HepG2 (cell line): ENCODE results near the gene SLA2. TPM values are rescaled to one million over a fixed set of nuclear protein-coding genes. Genes with fewer than 3 reads are reported as not detected.

ENCODE experiments used
- AKAP8 ChIP-seq: sonication (generic); formaldehyde crosslinking; IDR thresholded peaks from 2 replicates; pipeline ENCODE4 v1.5.1; 2020; ENCODE audit warnings: mild to moderate bottlenecking, missing genetic modification reagents
- ATF3 ChIP-seq: sonication (generic); formaldehyde crosslinking; IDR thresholded peaks from 2 replicates; pipeline ENCODE4 v1.4.0; 2020; ENCODE audit warnings: missing genetic modification reagents
- ATRX ChIP-seq: sonication (generic); formaldehyde crosslinking; IDR thresholded peaks from 2 replicates; pipeline ENCODE4 v1.4.0; 2020; ENCODE audit warnings: missing genetic modification reagents, borderline replicate concordance
- CAMTA2 ChIP-seq: sonication (generic); formaldehyde crosslinking; IDR thresholded peaks from 2 replicates; pipeline ENCODE4 v1.4.0; 2020; ENCODE audit warnings: mild to moderate bottlenecking, missing genetic modification reagents, borderline replicate concordance
- CENPX ChIP-seq: sonication (generic); formaldehyde crosslinking; IDR thresholded peaks from 2 replicates; pipeline ENCODE4 v1.9.0; 2021; ENCODE audit warnings: mild to moderate bottlenecking, missing genetic modification reagents, moderate library complexity
- DMTF1 ChIP-seq: sonication (generic); formaldehyde crosslinking; IDR thresholded peaks from 2 replicates; pipeline ENCODE4 v1.4.0; 2020; ENCODE audit warnings: mild to moderate bottlenecking, missing genetic modification reagents
- HMG20B ChIP-seq: conservative IDR thresholded peaks from 2 replicates; pipeline ENCODE4 v1.6.1; 2016; ENCODE audit warnings: missing genetic modification reagents, missing compliant biosample characterization
- HNRNPLL ChIP-seq: fragments of 200-400 bp; formaldehyde crosslinking; IDR thresholded peaks from 2 replicates; pipeline ENCODE4 v1.6.1; 2017; ENCODE audit warnings: mild to moderate bottlenecking, low read depth, low read length; ENCODE audit not compliant: poor library complexity, severe bottlenecking
- IKZF1 ChIP-seq: fragments of 450-650 bp; IDR thresholded peaks from 2 replicates; pipeline ENCODE4 v1.7.1; 2016
- IKZF5 ChIP-seq: IDR thresholded peaks from 2 replicates; pipeline ENCODE4 v1.6.1; 2018; ENCODE audit warnings: missing genetic modification reagents, mild to moderate bottlenecking, missing compliant biosample characterization
- MAX ChIP-seq: IDR thresholded peaks from 2 replicates; pipeline ENCODE4 v1.6.1; 2012; ENCODE audit warnings: inconsistent platforms
- MBNL3 ChIP-seq: fragments of 250-450 bp; sonication (Bioruptor Pico); conservative IDR thresholded peaks from 2 replicates; pipeline ENCODE4 v1.8.0; 2022; ENCODE audit warnings: mild to moderate bottlenecking, inconsistent platforms
- NCOA5 ChIP-seq: sonication (generic); formaldehyde crosslinking; IDR thresholded peaks from 2 replicates; pipeline ENCODE4 v1.4.0; 2020; ENCODE audit warnings: missing genetic modification reagents
- NONO ChIP-seq, 2 experiments: fragments of 450-650 bp in 1 of 2; sonication (generic) in 1 of 2; formaldehyde crosslinking in 1 of 2; IDR thresholded peaks in 1 of 2; conservative IDR thresholded peaks in 1 of 2; 2 replicates each; pipeline versions ENCODE4 v1.6.1 to v1.8.0; 2017 to 2022; ENCODE audit warnings: mild to moderate bottlenecking in 1 of 2, missing genetic modification reagents in 1 of 2, moderate library complexity in 1 of 2
- SP2 ChIP-seq: sonication (generic); formaldehyde crosslinking; IDR thresholded peaks from 2 replicates; pipeline ENCODE4 v1.5.1; 2020; ENCODE audit warnings: mild to moderate bottlenecking, missing genetic modification reagents
- SPEN ChIP-seq: sonication (generic); formaldehyde crosslinking; IDR thresholded peaks from 2 replicates; pipeline ENCODE4 v1.5.1; 2020; ENCODE audit warnings: low read depth, mild to moderate bottlenecking, missing genetic modification reagents
- SRSF4 ChIP-seq: fragments of 200-400 bp; formaldehyde crosslinking; IDR thresholded peaks from one replicate; pipeline ENCODE4 v1.6.1; 2018; ENCODE audit warnings: mild to moderate bottlenecking, low read depth, low read length, moderate library complexity; ENCODE audit not compliant: poor library complexity, severe bottlenecking
- THAP8 ChIP-seq: sonication (generic); formaldehyde crosslinking; IDR thresholded peaks from 2 replicates; pipeline ENCODE4 v1.5.1; 2020; ENCODE audit warnings: missing genetic modification reagents, mild to moderate bottlenecking, borderline replicate concordance
- THYN1 ChIP-seq: sonication (generic); formaldehyde crosslinking; IDR thresholded peaks from 2 replicates; pipeline ENCODE4 v1.8.1; 2023; ENCODE audit warnings: low read depth, mild to moderate bottlenecking, moderate library complexity, missing genetic modification reagents, borderline replicate concordance
- TOE1 ChIP-seq: sonication (generic); formaldehyde crosslinking; IDR thresholded peaks from 2 replicates; pipeline ENCODE4 v1.4.0; 2020; ENCODE audit warnings: mild to moderate bottlenecking, missing genetic modification reagents
- TRIM22 ChIP-seq: fragments of 450-650 bp; IDR thresholded peaks from 2 replicates; pipeline ENCODE4 v1.6.1; 2017
- ZBTB3 ChIP-seq: sonication (generic); formaldehyde crosslinking; IDR thresholded peaks from 2 replicates; pipeline ENCODE4 v1.4.0; 2020; ENCODE audit warnings: low read depth, mild to moderate bottlenecking, moderate library complexity, missing genetic modification reagents, borderline replicate concordance
- ZEB1 ChIP-seq: IDR thresholded peaks from 2 replicates; pipeline ENCODE4 v1.6.1; 2012; ENCODE audit warnings: mild to moderate bottlenecking, low read depth, inconsistent platforms; ENCODE audit not compliant: insufficient replicate concordance
- ZFP1 ChIP-seq: IDR thresholded peaks from 2 replicates; pipeline ENCODE4 v1.6.1; 2016
- ZNF317 ChIP-seq: sonication (generic); formaldehyde crosslinking; IDR thresholded peaks from 2 replicates; pipeline ENCODE4 v1.5.0; 2020; ENCODE audit warnings: mild to moderate bottlenecking, missing genetic modification reagents
- ZNF510 ChIP-seq: sonication (generic); formaldehyde crosslinking; IDR thresholded peaks from 2 replicates; pipeline ENCODE4 v1.4.0; 2020; ENCODE audit warnings: low read depth, mild to moderate bottlenecking, missing genetic modification reagents
- ZNF629 ChIP-seq: sonication (generic); formaldehyde crosslinking; conservative IDR thresholded peaks from 2 replicates; pipeline ENCODE4 v1.5.0; 2020; ENCODE audit warnings: missing genetic modification reagents
- polyA plus RNA-seq, 8 experiments: library from polyadenylated mRNA; depleted of rRNA in 3 of 8; stranded (reverse) in 7 of 8; unstranded in 1 of 8; fragments of >200 nt; fragmentation: Illumina TruSeq in 4 of 8; extraction: Trizol in 4 of 8; gene quantifications; 2 replicates each; pipeline versions ENCODE4 v1.2.1 to v1.2.3, GENCODE V29; 2011 to 2016; ENCODE audit warnings: low read depth in 4 of 8, missing spikeins in 1 of 8, mixed read lengths in 1 of 8; ENCODE audit not compliant: insufficient read depth in 1 of 8
- total RNA-seq, 5 experiments: library from RNA; depleted of rRNA; stranded (reverse); fragments of >200 nt; fragmentation: Illumina TruSeq; extraction: Trizol; gene quantifications; 2 replicates each; pipeline ENCODE4 v1.2.3, GENCODE V29; 2016; ENCODE audit warnings: low read depth in 1 of 5

SLA2 gene
- total and polyA plus RNA-seq, 2 of the 13 experiments (the other 11 are each of a cell fraction or from before 2014, with no cell fraction given): 1.6 to 3.6 TPM

- no peak for TF ChIP-seq THAP8 (CRISPR knock-in tag)
- no peak for TF ChIP-seq NCOA5
- no peak for TF ChIP-seq ZNF510
- no peak for TF ChIP-seq ZFP1 (CRISPR knock-in tag)
- TF ChIP-seq NONO (IDR thresholded peaks at IDR 0.05): no peak
- no peak for TF ChIP-seq NONO (CRISPR knock-in tag; conservative IDR thresholded peaks at IDR 0.05)
- TF ChIP-seq HMG20B: no peak
- no peak for TF ChIP-seq THYN1
- no peak for TF ChIP-seq IKZF1
- no peak for TF ChIP-seq CENPX
- peak; percentile 11; the same call in 1 of the 2 replicates for TF ChIP-seq IKZF5 (CRISPR knock-in tag)
- no peak for TF ChIP-seq MAX
- TF ChIP-seq MBNL3 (CRISPR knock-in tag): no peak
- TF ChIP-seq ATRX: no peak
- no peak for TF ChIP-seq SRSF4
- no peak for TF ChIP-seq ZNF317
- no peak for TF ChIP-seq TRIM22
- no peak for TF ChIP-seq ZNF629 (CRISPR knock-in tag)
- TF ChIP-seq ZBTB3 (CRISPR knock-in tag): no peak
- no peak for TF ChIP-seq ATF3
- no peak for TF ChIP-seq SP2
- no peak for TF ChIP-seq AKAP8 (CRISPR knock-in tag)
- no peak for TF ChIP-seq TOE1
- no peak for TF ChIP-seq CAMTA2 (CRISPR knock-in tag)
- no peak for TF ChIP-seq HNRNPLL
- no peak for TF ChIP-seq DMTF1 (CRISPR knock-in tag)
- peak; percentile 40; the same call in 1 of the 2 replicates for TF ChIP-seq SPEN (CRISPR knock-in tag)
- no peak for TF ChIP-seq ZEB1
Measured at GRCh38 chr20:36641506-36641843, 4.5 kb downstream of the SLA2 start (continued).
